Gastroesophageal sphincter (tissue), 4 donors: ENCODE results near the gene ISCU. TPM values are rescaled to one million over a fixed set of nuclear protein-coding genes. Genes with fewer than 3 reads are reported as not detected.

ENCODE experiments used
- ATAC-seq: fragments of 150-250 bp; one replicate; pipeline ENCODE4 v1.9.1; 2016; ENCODE audit warnings: mild to moderate bottlenecking, moderate library complexity
- H3K27ac ChIP-seq, 4 donors: fragments of 200-600 bp; sonication (generic) in 3 of 4; 1 replicate in 3 of 4; 2 replicates in 1 of 4; pipeline ENCODE4 v1.5.1; 2016 to 2019
- H3K27me3 ChIP-seq: fragments of 200-600 bp; sonication (generic); one replicate; pipeline ENCODE4 v1.5.1; 2019
- H3K36me3 ChIP-seq, 2 donors: fragments of 200-600 bp; sonication (generic); one replicate each; pipeline ENCODE4 v1.5.1; 2019; ENCODE audit warnings: control low read depth in 1 of 2
- H3K4me1 ChIP-seq, 3 donors: fragments of 200-600 bp; sonication (generic); 1 replicate in 2 of 3; 2 replicates in 1 of 3; pipeline ENCODE4 v1.5.1; 2016 to 2019; ENCODE audit warnings: control low read depth in 2 of 3
- H3K4me3 ChIP-seq, 2 donors: fragments of 200-600 bp; sonication (generic); one replicate each; pipeline ENCODE4 v1.5.1; 2019; ENCODE audit warnings: mild to moderate bottlenecking in 1 of 2, moderate library complexity in 1 of 2
- H3K9me3 ChIP-seq, 3 donors: fragments of 200-600 bp; sonication (generic); one replicate each; pipeline ENCODE4 v1.5.1; 2017 to 2019; ENCODE audit warnings: control low read depth in 2 of 3
- CTCF ChIP-seq, 4 experiments: fragments of 200-600 bp in 2 of 4; fragments of 450-650 bp in 2 of 4; sonication (generic) in 1 of 4; IDR thresholded peaks; one replicate each; pipeline ENCODE4 v1.5.1; 2017 to 2019; ENCODE audit warnings: antibody characterized with exemption in 4 of 4, mild to moderate bottlenecking in 2 of 4, moderate library complexity in 2 of 4
- EP300 ChIP-seq: sonication (generic); formaldehyde crosslinking; IDR thresholded peaks from one replicate; pipeline ENCODE4 v1.6.1; 2017; ENCODE audit warnings: antibody characterized with exemption, mild to moderate bottlenecking
- POLR2A ChIP-seq, 2 donors: fragments of 450-650 bp; IDR thresholded peaks; one replicate each; pipeline ENCODE4 v1.6.1; 2017; ENCODE audit warnings: antibody characterized with exemption in 2 of 2, mild to moderate bottlenecking in 2 of 2, moderate library complexity in 1 of 2
- POLR2AphosphoS5 ChIP-seq: sonication (generic); formaldehyde crosslinking; IDR thresholded peaks from one replicate; pipeline ENCODE4 v1.6.1; 2017; ENCODE audit warnings: antibody characterized with exemption
- WGBS, 2 donors: methylation state at CpG; one replicate each; pipeline ENCODE4 v1.1.5; 2018; ENCODE audit warnings: low coverage in 1 of 2; 5-methylcytosine and 5-hydroxymethylcytosine counted together
- total RNA-seq, 4 donors: library from RNA; depleted of rRNA; stranded (reverse); fragments of >200 nt; gene quantifications; one replicate each; pipeline ENCODE4 v1.1.0, GENCODE V29; 2016

ISCU gene
- total RNA-seq, 4 donors from 2014 or later = 220 to 299 (median 247) TPM

GRCh38 chr12:108597559-108598471 is 35.4 kb downstream of the ISCU start, which contains the start of gene TMEM119:
Gene TMEM119 (minus strand): TSS chr12:108598084. CDS start chr12:108592383, 5,701 bp downstream.
- peak within 1 kb of the TSS in 1 of 2 donors; percentile 41 for H3K4me3 ChIP-seq
- TF ChIP-seq CTCF (IDR thresholded peaks at IDR 0.05) = no peak
- no peak for TF ChIP-seq POLR2AphosphoS5
- TF ChIP-seq POLR2A (IDR thresholded peaks at IDR 0.05) = no peak
- no peak for TF ChIP-seq EP300

GRCh38 chr12:108598553-108599250 is 36.3 kb downstream of the ISCU start:
- Histone ChIP-seq H3K27me3 (no peaks in the 10 kb centered on the region), H3K27ac (peak overlapping the region in 2 of 4 donors; percentile 24 to 27), H3K36me3 (no peaks in the 10 kb centered on the region), H3K4me1 (peaks cover 0 to 10% (median 0%) of the 10 kb centered on the region in 3 donors), H3K9me3 (no peaks in the 10 kb centered on the region), H3K4me3 (no peak overlapping the region)
- no peak for ATAC-seq
- no peak for TF ChIP-seq EP300
- TF ChIP-seq POLR2AphosphoS5 = no peak
- TF ChIP-seq CTCF (IDR thresholded peaks at IDR 0.05) = no peak
- TF ChIP-seq POLR2A (IDR thresholded peaks at IDR 0.05) = no peak
- 90 to 98% methylated on average over 5 to 11 of the region's 11 CpGs for whole genome bisulfite sequencing, 2 donors

More at GRCh38 chr12:108597559-108598471, 35.4 kb downstream of the ISCU start, which contains the start of gene TMEM119:
- no peaks in the 10 kb centered on the region for H3K36me3 ChIP-seq
- 51 to 60% methylated on average over 1 to 6 of the region's 27 CpGs for WGBS, 2 donors
- no peaks in the 10 kb centered on the region for H3K9me3 ChIP-seq
- peak within 1 kb of the TSS in 3 of 4 donors; percentile 17 to 27 (median 24) for H3K27ac ChIP-seq
- no peaks in the 10 kb centered on the region for H3K27me3 ChIP-seq
- ATAC-seq = peak; percentile 66
- peaks cover 0 to 10% (median 0%) of the 10 kb centered on the region in 3 donors for H3K4me1 ChIP-seq

GRCh38 chr12:108599541-108599940 is 37.1 kb downstream of the ISCU start:
- TF ChIP-seq POLR2A (IDR thresholded peaks at IDR 0.05) (no peak), EP300 (no peak), POLR2AphosphoS5 (no peak), CTCF (IDR thresholded peaks at IDR 0.05) (no peak)
- Histone ChIP-seq H3K4me1 (peaks cover 0 to 12% (median 0%) of the 10 kb centered on the region in 3 donors), H3K27me3 (no peaks in the 10 kb centered on the region), H3K4me3 (no peak overlapping the region), H3K36me3 (no peaks in the 10 kb centered on the region), H3K27ac (no peak overlapping the region), H3K9me3 (no peaks in the 10 kb centered on the region)
- ATAC-seq = no peak
- WGBS, 2 donors = 80 to 100% methylated on average over 1 of the region's 6 CpGs

GRCh38 chr12:108599948-108600701 is 37.7 kb downstream of the ISCU start:
- no peaks in the 10 kb centered on the region for H3K36me3 ChIP-seq
- no peak for ATAC-seq

More at GRCh38 chr12:108599948-108600701, 37.7 kb downstream of the ISCU start:
- no peak overlapping the region for H3K4me3 ChIP-seq
- H3K9me3 ChIP-seq = no peaks in the 10 kb centered on the region
- no peaks in the 10 kb centered on the region for H3K27me3 ChIP-seq
- H3K27ac ChIP-seq = no peak overlapping the region
- 72 to 88% methylated on average over 3 to 10 of the region's 10 CpGs for WGBS, 2 donors
- peaks cover 0 to 14% (median 0%) of the 10 kb centered on the region in 3 donors for H3K4me1 ChIP-seq
- TF ChIP-seq EP300 = no peak
- TF ChIP-seq CTCF (IDR thresholded peaks at IDR 0.05) = no peak
- TF ChIP-seq POLR2A (IDR thresholded peaks at IDR 0.05) = no peak
- no peak for TF ChIP-seq POLR2AphosphoS5
